DND-41 (cell line): ENCODE data around the gene SERBP1.

Source experiments
- ATAC-seq: fragments of 200-7000 bp; cut with Tn5 transposase; 3 replicates; pipeline ENCODE4 v1.9.1; 2021; ENCODE audit warnings: low read depth; ENCODE audit not compliant: insufficient read depth
- DNase-seq: peaks from one replicate; pipeline ENCODE4 v3.0.0-alpha.2; 2020
- H2AFZ ChIP-seq: 2 replicates; pipeline ENCODE4 v1.6.0; 2012; ENCODE audit warnings: low read depth, low read length
- H3K27ac ChIP-seq: 2 replicates; pipeline ENCODE4 v1.5.1; 2012; ENCODE audit warnings: low read length, inconsistent platforms
- H3K27me3 ChIP-seq: fragments of 200-600 bp; sonication (generic); 2 replicates; pipeline ENCODE4 v1.6.0; 2012; ENCODE audit warnings: low read length, mild to moderate bottlenecking, inconsistent platforms; ENCODE audit not compliant: insufficient read depth, poor library complexity
- H3K36me3 ChIP-seq: 2 replicates; pipeline ENCODE4 v1.5.1; 2012; ENCODE audit warnings: low read length, inconsistent platforms; ENCODE audit not compliant: insufficient read depth
- H3K4me1 ChIP-seq: 2 replicates; pipeline ENCODE4 v1.5.1; 2012; ENCODE audit warnings: mild to moderate bottlenecking, low read length; ENCODE audit not compliant: insufficient read depth
- H3K4me2 ChIP-seq: 2 replicates; pipeline ENCODE4 v1.6.0; 2012; ENCODE audit warnings: mild to moderate bottlenecking, moderate library complexity, low read length, inconsistent platforms; ENCODE audit not compliant: insufficient read depth
- H3K4me3 ChIP-seq, 2 experiments: fragments of 200-600 bp in 1 of 2; shearing (Covaris generic) in 1 of 2; 2 replicates each; pipeline ENCODE4 v1.5.1; 2012 to 2016; ENCODE audit warnings: inconsistent platforms in 2 of 2, low read length in 2 of 2, mild to moderate bottlenecking in 2 of 2, low read depth in 1 of 2, moderate library complexity in 1 of 2
- H3K79me2 ChIP-seq: 2 replicates; pipeline ENCODE4 v1.6.0; 2012; ENCODE audit warnings: low read length, inconsistent platforms; ENCODE audit not compliant: insufficient read depth
- H3K9ac ChIP-seq: 2 replicates; pipeline ENCODE4 v1.6.0; 2012; ENCODE audit warnings: low read depth, mild to moderate bottlenecking, inconsistent platforms, low read length, moderate library complexity
- H3K9me3 ChIP-seq: 2 replicates; pipeline ENCODE4 v1.5.1; 2012; ENCODE audit warnings: low read length, moderate library complexity, mild to moderate bottlenecking, inconsistent platforms; ENCODE audit not compliant: insufficient read depth, severe bottlenecking
- H4K20me1 ChIP-seq: 2 replicates; pipeline ENCODE4 v1.6.0; 2012; ENCODE audit warnings: low read length; ENCODE audit not compliant: insufficient read depth
- EZH2 ChIP-seq: IDR thresholded peaks from 3 replicates; pipeline ENCODE4 v1.6.1; 2012; ENCODE audit warnings: borderline replicate concordance, low read depth, mild to moderate bottlenecking, moderate library complexity, low read length, inconsistent platforms; ENCODE audit not compliant: severe bottlenecking
- TF ChIP-seq, protein P1 (sequence below): IDR thresholded peaks from 2 replicates; pipeline ENCODE4 v1.5.1; 2012; ENCODE audit warnings: borderline replicate concordance, low read length, moderate library complexity, mild to moderate bottlenecking; ENCODE audit not compliant: poor library complexity, severe bottlenecking; ENCODE audit errors: extremely low read depth

The SERBP1 gene

GRCh38 chr1:67458663-67459062 is 28.5 kb upstream of the SERBP1 start:
- Histone ChIP-seq H3K4me3 (no peak overlapping the region), H3K4me1 (no peaks in the 10 kb centered on the region), H4K20me1 (no peaks in the 10 kb centered on the region), H3K9me3 (no peaks in the 10 kb centered on the region), H3K36me3 (no peaks in the 10 kb centered on the region), H3K79me2 (no peaks in the 10 kb centered on the region), H2AFZ (no peak overlapping the region), H3K4me2 (no peak overlapping the region), H3K27ac (no peak overlapping the region), H3K9ac (no peak overlapping the region), H3K27me3 (no peaks in the 10 kb centered on the region)
- TF ChIP-seq, protein P1, sequence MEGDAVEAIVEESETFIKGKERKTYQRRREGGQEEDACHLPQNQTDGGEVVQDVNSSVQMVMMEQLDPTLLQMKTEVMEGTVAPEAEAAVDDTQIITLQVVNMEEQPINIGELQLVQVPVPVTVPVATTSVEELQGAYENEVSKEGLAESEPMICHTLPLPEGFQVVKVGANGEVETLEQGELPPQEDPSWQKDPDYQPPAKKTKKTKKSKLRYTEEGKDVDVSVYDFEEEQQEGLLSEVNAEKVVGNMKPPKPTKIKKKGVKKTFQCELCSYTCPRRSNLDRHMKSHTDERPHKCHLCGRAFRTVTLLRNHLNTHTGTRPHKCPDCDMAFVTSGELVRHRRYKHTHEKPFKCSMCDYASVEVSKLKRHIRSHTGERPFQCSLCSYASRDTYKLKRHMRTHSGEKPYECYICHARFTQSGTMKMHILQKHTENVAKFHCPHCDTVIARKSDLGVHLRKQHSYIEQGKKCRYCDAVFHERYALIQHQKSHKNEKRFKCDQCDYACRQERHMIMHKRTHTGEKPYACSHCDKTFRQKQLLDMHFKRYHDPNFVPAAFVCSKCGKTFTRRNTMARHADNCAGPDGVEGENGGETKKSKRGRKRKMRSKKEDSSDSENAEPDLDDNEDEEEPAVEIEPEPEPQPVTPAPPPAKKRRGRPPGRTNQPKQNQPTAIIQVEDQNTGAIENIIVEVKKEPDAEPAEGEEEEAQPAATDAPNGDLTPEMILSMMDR: no peak
- TF ChIP-seq EZH2: no peak
- DNase-seq (no peak), ATAC-seq (no peak)

- H3K9me3 ChIP-seq: no peaks in the 10 kb centered on the region
- no peaks in the 10 kb centered on the region for H3K4me1 ChIP-seq
- no peak overlapping the region for H3K9ac ChIP-seq
- H4K20me1 ChIP-seq: no peaks in the 10 kb centered on the region
- DNase-seq: no peak
- H2AFZ ChIP-seq: no peak overlapping the region
- no peaks in the 10 kb centered on the region for H3K79me2 ChIP-seq
- no peak for ATAC-seq
- no peaks in the 10 kb centered on the region for H3K36me3 ChIP-seq
- no peak overlapping the region for H3K27ac ChIP-seq
- peaks cover 2% of the 10 kb centered on the region for H3K27me3 ChIP-seq
- H3K4me2 ChIP-seq: no peak overlapping the region
- TF ChIP-seq EZH2: no peak
- TF ChIP-seq, protein P1: no peak
- no peak overlapping the region for H3K4me3 ChIP-seq
Measured at GRCh38 chr1:67457247-67457646, 27.0 kb upstream of the SERBP1 start.

DNA sequence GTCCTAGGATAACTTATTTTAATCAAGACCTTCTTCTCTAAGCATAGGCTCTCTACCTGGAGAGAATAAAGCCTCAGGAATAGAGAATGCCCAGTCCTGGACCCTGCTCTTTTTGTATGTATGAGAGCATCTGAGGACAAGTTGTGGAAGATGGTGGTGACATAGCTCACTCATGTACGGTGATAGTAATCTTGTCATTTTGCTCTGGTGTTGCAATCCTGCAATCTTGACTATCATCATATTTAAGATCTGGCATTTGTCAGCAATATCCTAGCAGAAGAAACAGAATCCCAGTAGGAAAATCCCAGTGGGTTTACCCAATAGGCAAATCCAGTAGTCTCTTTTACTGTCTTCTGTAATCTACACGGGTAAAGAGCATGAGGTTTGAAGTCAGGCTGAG is 21.6 kb upstream of the SERBP1 start:
- Histone ChIP-seq H3K4me1 (no peaks in the 10 kb centered on the region), H3K4me2 (no peak overlapping the region), H3K36me3 (no peaks in the 10 kb centered on the region), H3K79me2 (no peaks in the 10 kb centered on the region), H3K9me3 (no peaks in the 10 kb centered on the region), H3K9ac (no peak overlapping the region), H3K27me3 (peaks cover 4% of the 10 kb centered on the region), H2AFZ (no peak overlapping the region), H3K4me3 (no peak overlapping the region), H4K20me1 (no peaks in the 10 kb centered on the region), H3K27ac (no peak overlapping the region)
- no peak for TF ChIP-seq EZH2
- TF ChIP-seq, protein P1: no peak
- DNase-seq: no peak
- no peak for ATAC-seq

DNA sequence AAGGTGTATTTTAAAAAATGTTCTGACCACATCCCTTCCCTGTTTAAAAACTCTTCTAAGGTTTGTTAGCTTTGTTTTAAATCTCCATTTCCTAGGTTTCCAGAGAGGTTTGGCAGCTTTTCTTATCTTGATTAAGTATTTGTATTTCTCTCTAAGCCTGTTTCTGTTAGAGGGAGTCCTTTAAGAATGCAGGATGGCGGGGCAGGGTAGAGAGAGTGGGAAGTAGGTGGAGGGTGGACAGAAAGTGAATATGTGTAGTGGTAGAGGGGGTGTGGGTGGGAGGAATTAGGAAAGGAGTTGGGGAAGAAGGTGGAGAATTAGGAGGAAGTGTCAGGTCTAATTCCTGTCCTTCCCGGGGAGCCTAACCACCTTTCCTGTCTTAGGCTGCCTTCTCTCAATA is 21.2 kb upstream of the SERBP1 start:
- Histone ChIP-seq H3K36me3 (no peaks in the 10 kb centered on the region), H3K4me3 (no peak overlapping the region), H4K20me1 (no peaks in the 10 kb centered on the region), H3K9me3 (no peaks in the 10 kb centered on the region), H3K9ac (no peak overlapping the region), H2AFZ (no peak overlapping the region), H3K79me2 (no peaks in the 10 kb centered on the region), H3K4me1 (no peaks in the 10 kb centered on the region), H3K4me2 (no peak overlapping the region), H3K27me3 (peaks cover 4% of the 10 kb centered on the region), H3K27ac (no peak overlapping the region)
- DNase-seq (no peak), ATAC-seq (no peak)
- TF ChIP-seq, protein P1: no peak
- TF ChIP-seq EZH2: no peak
